Heart right ventricle (tissue), 16 donors: ENCODE data around the gene TEKT2. TPM values are rescaled to one million over a fixed set of nuclear protein-coding genes. Genes with fewer than 3 reads are reported as not detected.

Source experiments
- ATAC-seq, 8 donors: fragments of 200-7000 bp; cut with Tn5 transposase; one replicate each; pipeline ENCODE4 v1.9.1; 2020; ENCODE audit warnings: mild to moderate bottlenecking in 8 of 8, moderate library complexity in 8 of 8, moderate number of reproducible peaks in 1 of 8
- DNase-seq, 2 donors: peaks; one replicate each; pipeline ENCODE4 v3.0.0-alpha.2; 2020
- H3K27ac ChIP-seq, 10 donors: fragments of 200-600 bp; sonication (generic) in 2 of 10; one replicate each; pipeline versions ENCODE4 v1.5.0 to v1.8.0; 2020 to 2022; ENCODE audit warnings: mild to moderate bottlenecking in 3 of 10
- H3K27me3 ChIP-seq, 7 donors: fragments of 200-600 bp; one replicate each; pipeline ENCODE4 v1.8.0; 2021 to 2022; ENCODE audit warnings: mild to moderate bottlenecking in 2 of 7
- H3K36me3 ChIP-seq, 9 donors: fragments of 200-600 bp; sonication (generic) in 1 of 9; one replicate each; pipeline versions ENCODE4 v1.5.0 to v1.8.0; 2020 to 2022; ENCODE audit warnings: mild to moderate bottlenecking in 2 of 9
- H3K4me1 ChIP-seq, 9 donors: fragments of 200-600 bp; sonication (generic) in 1 of 9; one replicate each; pipeline versions ENCODE4 v1.5.0 to v1.8.0; 2020 to 2022; ENCODE audit warnings: mild to moderate bottlenecking in 4 of 9
- H3K4me3 ChIP-seq, 10 donors: fragments of 200-600 bp; sonication (generic) in 2 of 10; one replicate each; pipeline versions ENCODE4 v1.5.0 to v1.8.0; 2020 to 2022; ENCODE audit warnings: mild to moderate bottlenecking in 7 of 10, moderate library complexity in 2 of 10
- H3K9me3 ChIP-seq, 11 donors: fragments of 200-600 bp in 10 of 11; sonication (generic) in 2 of 11; one replicate each; pipeline versions ENCODE4 v1.5.0 to v1.8.0; 2013 to 2022; ENCODE audit warnings: mild to moderate bottlenecking in 2 of 11, control low read depth in 1 of 11, moderate library complexity in 1 of 11
- CTCF ChIP-seq, 9 donors: fragments of 200-600 bp; sonication (generic) in 2 of 9; IDR thresholded peaks; one replicate each; pipeline versions ENCODE4 v1.5.0 to v1.8.0; 2021 to 2022; ENCODE audit warnings: antibody characterized with exemption in 9 of 9, mild to moderate bottlenecking in 5 of 9, moderate library complexity in 1 of 9
- WGBS, 2 donors: extraction: QIAGEN DNeasy Blood & Tissue Kit; methylation state at CpG; one replicate each; pipeline ENCODE4 v1.1.7; 2013; ENCODE audit warnings: inconsistent platforms in 1 of 2; 5-methylcytosine and 5-hydroxymethylcytosine counted together
- intact Hi-C, 10 donors: fragments of 100-400 bp; cut with DNase I; formaldehyde crosslinking; loops; one replicate each; pipeline versions ENCODE4 v1.11.1 to v1.14.2; 2022
- polyA plus RNA-seq, 2 donors: library from polyadenylated mRNA; stranded (reverse); fragments of 200-250 nt; gene quantifications; one replicate each; pipeline ENCODE4 v1.2.3, GENCODE V29; 2013
- total RNA-seq, 10 donors: library from RNA; stranded (reverse); fragmentation: NEBNext Ultra II Directional in 3 of 10; extraction: Animal tissue kit (Norgen Biotek cat#: 25700) in 3 of 10; gene quantifications; one replicate each; pipeline versions ENCODE4 v1.2.1 to v1.2.4, GENCODE V29; 2021 to 2023
- donor health status: Arrhythmogenic right ventricular cardiomyopathy.
- donor health status: ischemic (EF 13 %, LVEDD 7.1; RV severe dilation, severe dysfunction).
- donor health status: healthy with polysubstance abuse.
- donor health status: DM: no; HTN: yes; CAD: no.
- donor health status: DM: no; HTN: no; CAD: no.
- donor health status: ischemic (EF 25% LVEDD 6.9; RV normal size, moderate dysfunction).
- donor health status: ischemic (EF 25% LVEDD 5.7; RV mildly dilated, moderate dysfunction).
- donor health status: healthy.
- donor health status: DM: yes; HTN: yes; CAD: no.
- donor health status: Ischemic cardiomyopathy.
- donor health status: ischemic (EF 35%, LVEDD 5.7; RV mildly dilated, moderate dysfunction).
- donor health status: nonischemic (EF 11% LVEDD 7.7; RV severe dilation, severe dysfunction).
- donor health status: DM: yes; HTN: yes; CAD: no.
- donor health status: PGD.
- donor health status: ischemic (EF 29% LVEDD 5.4; RV normal size, mild dysfunction).
- donor health status: nonischemic (EF 23%, LVEDD 6.1; RV moderate dilation, normal function).

The TEKT2 gene
- total and polyA plus RNA-seq, 12 donors, result 0.06 TPM; not detected in 11

GRCh38 chr1:36128126-36128904 is 44.4 kb downstream of the TEKT2 start:
- ATAC-seq, result no peak
- Histone ChIP-seq H3K4me1 (peaks cover 0 to 24% (median 5%) of the 10 kb centered on the region in 9 donors), H3K9me3 (no peaks in the 10 kb centered on the region), H3K36me3 (no peaks in the 10 kb centered on the region), H3K27me3 (peaks cover 0 to 27% (median 10%) of the 10 kb centered on the region in 7 donors), H3K27ac (no peak overlapping the region), H3K4me3 (no peak overlapping the region)
- intact Hi-C loops, result no loop called here
- no peak for DNase-seq
- WGBS, 2 donors, result 81% methylated on average over 11 of the region's 11 CpGs
- no peak for TF ChIP-seq CTCF (IDR thresholded peaks at IDR 0.05)

GRCh38 chr1:36128905-36129206 is 45.0 kb downstream of the TEKT2 start:
- Histone ChIP-seq H3K4me3 (no peak overlapping the region), H3K4me1 (peaks cover 0 to 25% (median 5%) of the 10 kb centered on the region in 9 donors), H3K9me3 (no peaks in the 10 kb centered on the region), H3K27ac (no peak overlapping the region), H3K27me3 (peaks cover 0 to 21% (median 10%) of the 10 kb centered on the region in 7 donors), H3K36me3 (no peaks in the 10 kb centered on the region)
- intact Hi-C loops, result no loop called here
- ATAC-seq (no peak), DNase-seq (no peak)
- 83 to 86% methylated on average over 3 of the region's 3 CpGs for WGBS, 2 donors
- no peak for TF ChIP-seq CTCF (IDR thresholded peaks at IDR 0.05)

GRCh38 chr1:36132029-36132428 is 48.1 kb downstream of the TEKT2 start:
- no peaks in the 10 kb centered on the region for H3K9me3 ChIP-seq
- no peak overlapping the region for H3K27ac ChIP-seq
- no peak for ATAC-seq
- no peaks in the 10 kb centered on the region for H3K27me3 ChIP-seq
- TF ChIP-seq CTCF (IDR thresholded peaks at IDR 0.05), result no peak
- H3K4me3 ChIP-seq, result no peak overlapping the region
- DNase-seq, result no peak
- intact Hi-C loops, result loop anchor here in 4 of 10 donors (2.0 to 10.0 kb wide), 3 partner anchors 35 to 283 kb away; no protein-coding TSS in a partner anchor
- WGBS, 2 donors, result 89 to 90% methylated on average over 3 of the region's 3 CpGs
- H3K4me1 ChIP-seq, result peaks cover 6 to 38% (median 29%) of the 10 kb centered on the region in 9 donors
- peaks cover 0 to 14% (median 5%) of the 10 kb centered on the region in 9 donors for H3K36me3 ChIP-seq

GRCh38 chr1:36133484-36133883 is 49.6 kb downstream of the TEKT2 start:
- no peak for TF ChIP-seq CTCF (IDR thresholded peaks at IDR 0.05)
- intact Hi-C loops, result loop anchor here in 4 of 10 donors (2.0 to 10.0 kb wide), 3 partner anchors 36 to 281 kb away; no protein-coding TSS in a partner anchor
- Histone ChIP-seq H3K36me3 (peaks cover 0 to 28% (median 19%) of the 10 kb centered on the region in 9 donors), H3K4me3 (no peak overlapping the region), H3K4me1 (peaks cover 6 to 48% (median 39%) of the 10 kb centered on the region in 9 donors), H3K9me3 (no peaks in the 10 kb centered on the region), H3K27ac (peak overlapping the region in 1 of 10 donors; percentile 11), H3K27me3 (no peaks in the 10 kb centered on the region)
- DNase-seq, result peak in 1 of 2 donors; percentile 35
- peak in 7 of 8 donors; percentile 19 to 77 (median 39) for ATAC-seq
- WGBS, 2 donors, result 55 to 64% methylated on average over 3 of the region's 3 CpGs
